Measurements from ENCODE around the gene EPHB2. TPM values are rescaled to one million over a fixed set of nuclear protein-coding genes. Genes with fewer than 3 reads are reported as not detected.

Gene EPHB2
- total and polyA plus RNA-seq, 2 donors (not counting 1 experiment from before 2014, with no cell fraction given) = 0.07 to 0.39 TPM

DNA sequence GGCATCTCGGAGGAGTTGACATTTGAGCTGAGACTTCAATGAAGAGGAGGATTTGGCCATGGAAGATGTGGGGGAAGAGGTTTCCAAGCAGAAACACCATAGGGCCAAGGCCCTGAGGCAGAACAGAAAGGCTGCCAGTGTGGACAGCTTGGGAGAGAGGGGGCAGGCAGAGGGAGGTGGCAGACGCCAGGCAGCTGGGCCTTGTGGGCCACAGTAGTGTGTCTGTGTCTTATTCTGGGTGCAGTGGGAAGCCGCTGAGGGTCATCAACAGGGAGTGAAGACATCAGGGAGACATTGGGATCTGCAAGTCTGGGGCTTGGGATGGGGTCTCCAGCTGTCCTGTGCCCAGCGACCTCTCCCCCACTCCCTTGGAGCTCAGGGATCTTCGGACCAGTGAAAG, 165.2 kb downstream of the EPHB2 start:
- Histone ChIP-seq H3K4me3 (ENCODE audit: control extremely low read depth in 1 of 5, extremely low read depth in 1 of 5, insufficient read depth in 1 of 5, low read depth in 2 of 5, low read length in 4 of 5) (no peak overlapping the region), H2AFZ (ENCODE audit: insufficient read depth, low read depth, low read length, poor library complexity, severe bottlenecking) (no peak overlapping the region), H4K20me1 (ENCODE audit: control insufficient read depth, insufficient read depth, low read length, poor library complexity, severe bottlenecking) (no peaks in the 10 kb centered on the region), H3K4me2 (replicated peaks; ENCODE audit: low read depth, low read length, poor library complexity, severe bottlenecking) (no peak overlapping the region), H3K9ac (ENCODE audit: low read length) (no peak overlapping the region), H3K36me3 (replicated peaks in 1 of 2; ENCODE audit: control extremely low read depth in 1 of 2, control insufficient read depth in 1 of 2, extremely low read depth in 1 of 2, insufficient read depth in 2 of 2, low read length in 1 of 2) (no peaks in the 10 kb centered on the region), H3K27me3 (replicated peaks in 1 of 4; ENCODE audit: control extremely low read depth in 1 of 4, control insufficient read depth in 3 of 4, insufficient read depth in 4 of 4, low read length in 3 of 4) (no peaks in the 10 kb centered on the region), H3K4me1 (ENCODE audit: control insufficient read depth in 2 of 2, insufficient read depth in 2 of 2, low read length in 2 of 2) (no peaks in the 10 kb centered on the region), H3K9me3 (ENCODE audit: control extremely low read depth in 1 of 3, control insufficient read depth in 2 of 3, insufficient read depth in 1 of 3, low read length in 2 of 3) (no peaks in the 10 kb centered on the region), H3K79me2 (ENCODE audit: control insufficient read depth, insufficient read depth, low read length) (no peaks in the 10 kb centered on the region), H3K27ac (ENCODE audit: low read length in 2 of 2) (no peak overlapping the region)
- no peak for TF ChIP-seq EZH2 (IDR thresholded peaks at IDR 0.05; ENCODE audit: borderline replicate concordance, insufficient read depth, low read depth, low read length, poor library complexity, severe bottlenecking)
- TF ChIP-seq, protein P1, sequence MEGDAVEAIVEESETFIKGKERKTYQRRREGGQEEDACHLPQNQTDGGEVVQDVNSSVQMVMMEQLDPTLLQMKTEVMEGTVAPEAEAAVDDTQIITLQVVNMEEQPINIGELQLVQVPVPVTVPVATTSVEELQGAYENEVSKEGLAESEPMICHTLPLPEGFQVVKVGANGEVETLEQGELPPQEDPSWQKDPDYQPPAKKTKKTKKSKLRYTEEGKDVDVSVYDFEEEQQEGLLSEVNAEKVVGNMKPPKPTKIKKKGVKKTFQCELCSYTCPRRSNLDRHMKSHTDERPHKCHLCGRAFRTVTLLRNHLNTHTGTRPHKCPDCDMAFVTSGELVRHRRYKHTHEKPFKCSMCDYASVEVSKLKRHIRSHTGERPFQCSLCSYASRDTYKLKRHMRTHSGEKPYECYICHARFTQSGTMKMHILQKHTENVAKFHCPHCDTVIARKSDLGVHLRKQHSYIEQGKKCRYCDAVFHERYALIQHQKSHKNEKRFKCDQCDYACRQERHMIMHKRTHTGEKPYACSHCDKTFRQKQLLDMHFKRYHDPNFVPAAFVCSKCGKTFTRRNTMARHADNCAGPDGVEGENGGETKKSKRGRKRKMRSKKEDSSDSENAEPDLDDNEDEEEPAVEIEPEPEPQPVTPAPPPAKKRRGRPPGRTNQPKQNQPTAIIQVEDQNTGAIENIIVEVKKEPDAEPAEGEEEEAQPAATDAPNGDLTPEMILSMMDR (IDR thresholded peaks at IDR 0.05) = no peak
- Mint-ChIP-seq H3K9me3 (ENCODE audit: insufficient read depth) (no peaks in the 10 kb centered on the region), H3K4me3 (no peak overlapping the region), H3K27me3 (peaks cover 10% of the 10 kb centered on the region), H3K27ac (no peak overlapping the region), H3K4me1 (no peaks in the 10 kb centered on the region)
- WGBS (ENCODE audit: insufficient coverage) = 91% methylated on average over 5 of the region's 5 CpGs
- POLR2A ChIA-PET = no interaction called here
- ATAC-seq (ENCODE audit: low read depth) = no peak
- CTCF ChIA-PET = no interaction called here
- intact Hi-C loops (cut with micrococcal nuclease) = no loop called here
- no peak for DNase-seq

DNA sequence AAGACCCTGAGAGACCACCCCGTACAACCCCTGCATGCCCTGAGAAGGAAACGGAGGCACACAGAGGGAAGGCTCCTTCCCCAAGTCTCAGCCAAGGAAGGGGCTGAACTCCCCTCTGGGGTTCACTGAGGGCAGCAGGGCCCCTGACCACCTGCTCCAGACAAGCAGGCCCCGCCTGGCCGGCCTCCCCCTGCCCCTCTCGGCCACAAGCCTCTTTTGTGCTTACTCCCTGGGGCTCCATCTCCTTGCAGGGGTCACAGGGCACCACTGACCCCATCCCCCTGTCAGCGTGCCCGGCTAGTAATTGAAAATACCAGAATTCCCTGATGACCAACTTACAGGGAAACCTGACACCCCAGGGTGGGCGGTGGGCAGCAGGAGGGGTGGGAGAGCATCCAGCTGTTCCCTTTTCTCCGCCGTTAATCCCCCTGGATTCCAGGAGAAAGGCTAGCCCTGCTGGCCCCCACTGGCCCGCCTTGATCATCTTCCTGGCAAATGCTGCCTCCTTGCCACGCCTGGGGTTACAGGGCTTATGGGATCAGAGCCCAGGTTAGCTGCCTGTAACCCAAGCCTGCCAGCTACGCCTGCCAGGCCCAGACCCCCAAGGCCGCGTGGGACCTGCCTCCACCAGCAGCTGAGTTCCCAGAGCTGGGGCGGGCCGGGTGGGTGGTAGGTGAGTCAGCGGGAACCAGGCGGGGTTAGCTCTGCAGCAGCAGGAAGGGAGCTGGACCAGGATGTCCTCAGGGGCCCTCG, 165.9 kb downstream of the EPHB2 start:
- Histone ChIP-seq H3K79me2 (ENCODE audit: control insufficient read depth, insufficient read depth, low read length) (no peaks in the 10 kb centered on the region), H3K4me3 (ENCODE audit: control extremely low read depth in 1 of 5, extremely low read depth in 1 of 5, insufficient read depth in 1 of 5, low read depth in 2 of 5, low read length in 4 of 5) (no peak overlapping the region), H3K36me3 (replicated peaks in 1 of 2; ENCODE audit: control extremely low read depth in 1 of 2, control insufficient read depth in 1 of 2, extremely low read depth in 1 of 2, insufficient read depth in 2 of 2, low read length in 1 of 2) (no peaks in the 10 kb centered on the region), H3K27me3 (replicated peaks in 1 of 4; ENCODE audit: control extremely low read depth in 1 of 4, control insufficient read depth in 3 of 4, insufficient read depth in 4 of 4, low read length in 3 of 4) (no peaks in the 10 kb centered on the region), H3K4me2 (replicated peaks; ENCODE audit: low read depth, low read length, poor library complexity, severe bottlenecking) (no peak overlapping the region), H3K9ac (ENCODE audit: low read length) (no peak overlapping the region), H3K9me3 (ENCODE audit: control extremely low read depth in 1 of 3, control insufficient read depth in 2 of 3, insufficient read depth in 1 of 3, low read length in 2 of 3) (no peaks in the 10 kb centered on the region), H2AFZ (ENCODE audit: insufficient read depth, low read depth, low read length, poor library complexity, severe bottlenecking) (no peak overlapping the region), H3K4me1 (ENCODE audit: control insufficient read depth in 2 of 2, insufficient read depth in 2 of 2, low read length in 2 of 2) (no peaks in the 10 kb centered on the region), H4K20me1 (ENCODE audit: control insufficient read depth, insufficient read depth, low read length, poor library complexity, severe bottlenecking) (no peaks in the 10 kb centered on the region), H3K27ac (ENCODE audit: low read length in 2 of 2) (no peak overlapping the region)
- no peaks in the 10 kb centered on the region for H3K4me1 Mint-ChIP-seq
- ChIA-PET POLR2A (no interaction called here), CTCF (no interaction called here)
- H3K9me3 Mint-ChIP-seq (ENCODE audit: insufficient read depth) = no peaks in the 10 kb centered on the region
- peaks cover 10% of the 10 kb centered on the region for H3K27me3 Mint-ChIP-seq
- ATAC-seq (ENCODE audit: low read depth) = no peak
- TF ChIP-seq, protein P1 (IDR thresholded peaks at IDR 0.05) = no peak
- no peak for TF ChIP-seq EZH2 (IDR thresholded peaks at IDR 0.05; ENCODE audit: borderline replicate concordance, insufficient read depth, low read depth, low read length, poor library complexity, severe bottlenecking)
- no peak overlapping the region for H3K4me3 Mint-ChIP-seq
- no peak overlapping the region for H3K27ac Mint-ChIP-seq
- intact Hi-C loops (cut with micrococcal nuclease) = no loop called here
- 84% methylated on average over 18 of the region's 20 CpGs for WGBS (ENCODE audit: insufficient coverage)
- no peak for DNase-seq

Data from B cell (primary cell).